ENCODE measurements around the gene PREP. TPM values are rescaled to one million over a fixed set of nuclear protein-coding genes. Genes with fewer than 3 reads are reported as not detected.

PREP gene
- total RNA-seq, 2 donors from 2014 or later, result 26.2 to 27.8 TPM

DNA sequence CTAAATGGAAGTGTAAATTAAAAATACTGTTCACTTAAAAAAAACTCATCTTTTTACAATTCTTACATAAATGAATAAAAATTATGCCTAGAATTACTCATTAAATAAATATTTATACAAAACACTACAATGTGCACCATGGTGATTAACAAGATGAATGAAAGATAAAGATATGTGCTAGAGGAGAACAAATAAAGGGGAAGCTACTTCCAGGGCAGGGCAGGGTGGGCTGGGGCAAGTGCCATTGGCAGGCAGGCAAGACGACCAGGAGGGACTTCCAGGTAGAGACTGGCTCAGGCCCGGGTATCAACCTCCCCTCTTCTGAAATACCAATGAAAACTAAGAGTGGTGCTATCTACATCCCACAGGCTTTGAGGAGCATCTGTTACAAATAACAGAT, 20.4 kb downstream of the PREP start:
- DNase-seq (no peak), ATAC-seq (no peak)
- Mint-ChIP-seq H3K27ac (no peak overlapping the region), H3K27me3 (no peaks in the 10 kb centered on the region), H3K4me1 (peaks cover 40% of the 10 kb centered on the region), H3K36me3 (ENCODE audit: low read depth) (peaks cover 10% of the 10 kb centered on the region), H3K4me3 (no peak overlapping the region)
- H3K9me3 ChIP-seq (ENCODE audit: control insufficient read depth, low read length, poor library complexity, severe bottlenecking), result no peaks in the 10 kb centered on the region

GRCh38 chr6:105380634-105381033, 22.2 kb downstream of the PREP start:
- Mint-ChIP-seq H3K27ac (peak overlapping the region; percentile 60), H3K4me3 (no peak overlapping the region), H3K36me3 (ENCODE audit: low read depth) (peaks cover 6% of the 10 kb centered on the region), H3K27me3 (no peaks in the 10 kb centered on the region), H3K4me1 (peaks cover 31% of the 10 kb centered on the region)
- no peak for ATAC-seq
- DNase-seq, result no peak
- no peaks in the 10 kb centered on the region for H3K9me3 ChIP-seq (ENCODE audit: control insufficient read depth, low read length, poor library complexity, severe bottlenecking)

GRCh38 chr6:105375797-105376196, 27.1 kb downstream of the PREP start:
- ATAC-seq, result no peak
- Mint-ChIP-seq H3K27ac (no peak overlapping the region), H3K4me1 (peaks cover 22% of the 10 kb centered on the region), H3K4me3 (no peak overlapping the region), H3K36me3 (ENCODE audit: low read depth) (peaks cover 16% of the 10 kb centered on the region), H3K27me3 (no peaks in the 10 kb centered on the region)
- DNase-seq, result no peak
- H3K9me3 ChIP-seq (ENCODE audit: control insufficient read depth, low read length, poor library complexity, severe bottlenecking), result no peaks in the 10 kb centered on the region

GRCh38 chr6:105374010-105374420, 28.9 kb downstream of the PREP start:
- no peaks in the 10 kb centered on the region for H3K27me3 Mint-ChIP-seq
- H3K4me3 Mint-ChIP-seq, result no peak overlapping the region
- DNase-seq, result no peak
- peaks cover 13% of the 10 kb centered on the region for H3K36me3 Mint-ChIP-seq (ENCODE audit: low read depth)
- H3K9me3 ChIP-seq (ENCODE audit: control insufficient read depth, low read length, poor library complexity, severe bottlenecking), result no peaks in the 10 kb centered on the region
- ATAC-seq, result no peak
- no peak overlapping the region for H3K27ac Mint-ChIP-seq
- peaks cover 7% of the 10 kb centered on the region for H3K4me1 Mint-ChIP-seq

DNA sequence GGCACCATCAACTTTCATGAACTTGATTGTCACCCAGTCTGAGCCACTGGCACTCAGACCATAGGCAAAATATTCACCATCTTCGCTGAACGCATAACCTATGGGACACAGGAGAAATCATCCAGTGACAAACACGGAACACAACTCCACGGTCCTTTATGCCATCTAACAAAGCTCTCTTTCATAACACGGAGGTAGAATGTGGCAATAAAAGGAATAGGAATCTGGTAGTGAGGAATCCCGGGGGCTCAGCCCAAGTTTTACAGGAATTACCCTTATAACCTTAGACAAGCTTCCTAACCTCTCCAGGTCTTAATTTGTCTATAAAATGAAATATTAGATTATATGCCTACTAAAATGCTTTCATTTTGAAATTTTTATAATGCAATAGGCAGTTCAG, 29.4 kb downstream of the PREP start:
- H3K27ac Mint-ChIP-seq, result peak overlapping the region; percentile 63
- H3K4me1 Mint-ChIP-seq, result peaks cover 7% of the 10 kb centered on the region
- no peaks in the 10 kb centered on the region for H3K9me3 ChIP-seq (ENCODE audit: control insufficient read depth, low read length, poor library complexity, severe bottlenecking)
- ATAC-seq (no peak), DNase-seq (no peak)
- peaks cover 13% of the 10 kb centered on the region for H3K36me3 Mint-ChIP-seq (ENCODE audit: low read depth)
- no peak overlapping the region for H3K4me3 Mint-ChIP-seq
- no peaks in the 10 kb centered on the region for H3K27me3 Mint-ChIP-seq

DNA sequence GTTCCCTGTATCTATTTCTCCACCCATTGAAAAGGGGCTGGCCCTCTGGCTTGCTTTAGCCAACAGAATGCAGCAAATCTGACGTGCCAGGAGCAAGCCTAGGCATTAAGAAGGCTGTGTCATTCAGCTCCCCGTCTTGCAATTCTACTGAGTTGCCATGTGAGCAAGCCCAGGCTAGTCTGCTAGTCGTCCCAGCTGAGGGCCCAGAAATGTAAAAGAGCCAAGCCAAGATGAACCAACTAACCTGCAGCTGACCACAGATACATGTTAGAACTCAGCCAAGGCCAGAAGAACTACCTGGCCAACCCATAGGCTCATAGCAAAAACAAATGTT, 30.1 kb downstream of the PREP start:
- peaks cover 13% of the 10 kb centered on the region for H3K36me3 Mint-ChIP-seq (ENCODE audit: low read depth)
- DNase-seq, result no peak
- no peak overlapping the region for H3K4me3 Mint-ChIP-seq
- ATAC-seq, result no peak
- H3K9me3 ChIP-seq (ENCODE audit: control insufficient read depth, low read length, poor library complexity, severe bottlenecking), result no peaks in the 10 kb centered on the region
- H3K4me1 Mint-ChIP-seq, result peaks cover 6% of the 10 kb centered on the region
- H3K27me3 Mint-ChIP-seq, result no peaks in the 10 kb centered on the region
- peak overlapping the region; percentile 63 for H3K27ac Mint-ChIP-seq

DNA sequence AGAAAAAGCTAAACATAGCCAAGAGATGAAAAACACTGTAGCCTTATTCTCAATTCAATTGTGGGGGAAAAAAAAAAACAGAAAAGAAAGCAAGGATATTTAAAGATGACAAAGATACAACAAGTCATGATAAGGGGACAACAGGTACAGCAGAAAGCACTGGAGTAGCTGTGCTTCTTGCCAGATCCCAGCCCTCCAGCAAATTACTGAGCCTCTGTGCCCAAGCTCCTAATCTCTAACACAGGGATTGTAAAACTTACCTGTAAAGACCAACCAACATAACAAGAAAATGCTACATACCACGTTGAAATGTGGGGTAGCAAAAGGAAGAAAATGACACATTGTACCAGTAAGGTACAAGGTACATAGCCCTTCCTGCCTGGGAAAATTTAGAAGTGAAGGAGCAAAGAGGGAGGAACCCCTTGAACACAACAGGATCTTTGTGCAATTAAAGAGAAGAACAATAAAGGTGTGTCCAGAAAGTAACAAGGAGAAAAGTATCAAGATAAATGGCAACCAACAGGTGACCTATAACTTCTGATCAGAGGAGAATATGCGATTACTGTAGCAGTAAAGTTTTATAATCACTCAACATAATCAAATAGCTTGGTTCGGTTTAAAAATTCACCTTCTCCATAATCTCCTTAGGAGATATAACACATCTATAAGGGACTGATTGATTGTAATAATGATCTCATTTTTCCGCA, 30.6 kb downstream of the PREP start:
- ATAC-seq (no peak), DNase-seq (no peak)
- peak overlapping the region; percentile 63 for H3K27ac Mint-ChIP-seq
- no peaks in the 10 kb centered on the region for H3K9me3 ChIP-seq (ENCODE audit: control insufficient read depth, low read length, poor library complexity, severe bottlenecking)
- H3K4me3 Mint-ChIP-seq, result no peak overlapping the region
- peaks cover 10% of the 10 kb centered on the region for H3K36me3 Mint-ChIP-seq (ENCODE audit: low read depth)
- H3K4me1 Mint-ChIP-seq, result peaks cover 2% of the 10 kb centered on the region
- no peaks in the 10 kb centered on the region for H3K27me3 Mint-ChIP-seq

DNA sequence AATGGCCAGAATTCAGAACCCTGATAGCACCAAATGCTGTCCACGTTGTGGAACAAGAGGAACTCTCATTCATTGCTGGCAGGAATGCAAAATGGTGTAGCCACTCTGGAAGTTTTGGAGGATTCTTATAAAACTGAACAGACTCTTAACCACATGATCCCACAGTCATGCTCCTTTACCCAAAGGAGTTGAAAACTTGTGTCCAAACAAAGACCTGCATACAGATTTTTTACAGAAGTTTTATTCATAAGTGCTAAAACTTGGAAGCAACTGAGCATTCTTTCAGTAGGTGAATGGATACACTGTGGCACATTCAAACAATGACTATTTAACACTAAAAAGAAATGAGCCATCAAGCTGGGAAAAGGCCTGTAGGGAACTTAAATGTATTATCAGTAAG, 32.5 kb downstream of the PREP start:
- no peak overlapping the region for H3K27ac Mint-ChIP-seq
- peaks cover 17% of the 10 kb centered on the region for H3K36me3 Mint-ChIP-seq (ENCODE audit: low read depth)
- H3K4me3 Mint-ChIP-seq, result no peak overlapping the region

DNA sequence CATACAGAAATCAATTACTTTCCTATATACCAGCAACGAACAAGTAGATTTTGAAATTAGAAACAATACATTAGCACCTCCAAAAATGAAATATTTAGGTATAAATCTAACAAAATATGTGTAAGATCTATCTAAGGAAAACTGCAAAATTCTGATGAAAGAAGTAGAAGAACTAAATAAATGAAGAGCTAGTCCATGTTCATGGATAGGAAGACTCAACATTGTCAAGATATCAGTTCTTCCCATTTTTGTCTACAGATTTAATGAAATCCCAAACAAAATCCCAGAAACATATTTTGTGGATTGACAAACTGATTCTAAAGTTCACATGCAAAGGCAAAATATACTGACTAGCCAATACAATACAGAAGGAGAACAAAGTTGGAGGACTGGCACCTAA, 33.7 kb downstream of the PREP start:
- no peaks in the 10 kb centered on the region for H3K9me3 ChIP-seq (ENCODE audit: control insufficient read depth, low read length, poor library complexity, severe bottlenecking)
- ATAC-seq, result no peak
- DNase-seq, result no peak
- Mint-ChIP-seq H3K4me3 (no peak overlapping the region), H3K27me3 (no peaks in the 10 kb centered on the region), H3K27ac (no peak overlapping the region), H3K4me1 (peaks cover 11% of the 10 kb centered on the region), H3K36me3 (ENCODE audit: low read depth) (peaks cover 17% of the 10 kb centered on the region)

More for the DNA sequence above, 32.5 kb downstream of the PREP start:
- ATAC-seq, result no peak
- Mint-ChIP-seq H3K27me3 (no peaks in the 10 kb centered on the region), H3K4me1 (peaks cover 9% of the 10 kb centered on the region)
- H3K9me3 ChIP-seq (ENCODE audit: control insufficient read depth, low read length, poor library complexity, severe bottlenecking), result no peaks in the 10 kb centered on the region
- DNase-seq, result no peak

DNA sequence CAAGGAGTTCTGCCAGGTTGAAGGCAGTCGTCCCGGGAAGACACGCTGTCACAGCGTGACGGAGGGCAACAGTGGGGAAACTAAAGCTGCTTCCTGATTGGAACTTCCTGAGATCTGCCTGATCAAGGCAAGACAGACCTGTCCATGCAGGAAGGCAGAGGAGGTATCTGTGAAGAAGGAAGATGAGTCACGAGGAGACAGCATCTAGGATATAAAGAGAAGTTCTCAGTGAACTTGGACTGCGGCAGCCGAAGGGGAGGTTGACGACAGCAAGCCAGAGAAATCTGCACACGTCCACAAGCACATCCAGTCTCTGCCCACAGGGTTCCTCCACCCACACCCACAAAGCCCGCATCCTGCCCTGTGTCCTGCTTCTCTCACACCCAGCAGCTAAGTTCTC, 38.6 kb downstream of the PREP start:
- H3K9me3 ChIP-seq (ENCODE audit: control insufficient read depth, low read length, poor library complexity, severe bottlenecking), result no peaks in the 10 kb centered on the region
- peaks cover 7% of the 10 kb centered on the region for H3K36me3 Mint-ChIP-seq (ENCODE audit: low read depth)
- DNase-seq, result no peak
- no peaks in the 10 kb centered on the region for H3K27me3 Mint-ChIP-seq
- no peak for ATAC-seq
- peak overlapping the region; percentile 73 for H3K27ac Mint-ChIP-seq
- no peak overlapping the region for H3K4me3 Mint-ChIP-seq
- H3K4me1 Mint-ChIP-seq, result peaks cover 15% of the 10 kb centered on the region

GRCh38 chr6:105363100-105363754, 39.7 kb downstream of the PREP start:
- no peaks in the 10 kb centered on the region for H3K27me3 Mint-ChIP-seq

GRCh38 chr6:105359419-105360370, 43.2 kb downstream of the PREP start:
- Mint-ChIP-seq H3K27ac (no peak overlapping the region), H3K4me3 (no peak overlapping the region), H3K27me3 (no peaks in the 10 kb centered on the region), H3K36me3 (ENCODE audit: low read depth) (peaks cover 6% of the 10 kb centered on the region), H3K4me1 (peaks cover 8% of the 10 kb centered on the region)
- H3K9me3 ChIP-seq (ENCODE audit: control insufficient read depth, low read length, poor library complexity, severe bottlenecking), result peaks cover 4% of the 10 kb centered on the region
- no peak for ATAC-seq
- no peak for DNase-seq

More at GRCh38 chr6:105363100-105363754, 39.7 kb downstream of the PREP start:
- ATAC-seq, result no peak
- Mint-ChIP-seq H3K36me3 (ENCODE audit: low read depth) (peaks cover 7% of the 10 kb centered on the region), H3K27ac (no peak overlapping the region), H3K4me3 (no peak overlapping the region), H3K4me1 (peaks cover 15% of the 10 kb centered on the region)
- no peak for DNase-seq
- no peaks in the 10 kb centered on the region for H3K9me3 ChIP-seq (ENCODE audit: control insufficient read depth, low read length, poor library complexity, severe bottlenecking)

DNA sequence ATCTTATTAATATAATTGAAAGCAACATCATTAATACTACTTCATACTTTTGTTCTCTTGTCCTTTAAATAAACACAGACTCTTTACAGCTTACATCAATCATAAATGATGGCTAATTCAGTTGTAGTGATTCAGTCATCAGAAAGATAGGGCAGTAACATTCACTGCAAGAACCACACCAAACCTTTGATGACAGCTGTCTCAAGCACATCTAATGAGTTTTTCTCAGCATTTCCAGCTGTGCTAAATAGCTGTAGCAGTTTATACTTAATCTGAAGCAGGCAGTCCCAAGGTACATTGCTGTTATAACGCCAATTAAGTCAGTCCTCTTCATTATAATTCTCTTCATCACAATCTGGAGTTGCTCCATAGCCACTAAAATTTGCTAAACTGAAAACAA, 45.7 kb downstream of the PREP start:
- no peak for DNase-seq

More for the DNA sequence above, 45.7 kb downstream of the PREP start:
- Mint-ChIP-seq H3K4me3 (no peak overlapping the region), H3K4me1 (no peaks in the 10 kb centered on the region), H3K27ac (no peak overlapping the region), H3K36me3 (ENCODE audit: low read depth) (peaks cover 9% of the 10 kb centered on the region), H3K27me3 (no peaks in the 10 kb centered on the region)
- ATAC-seq, result no peak
- H3K9me3 ChIP-seq (ENCODE audit: control insufficient read depth, low read length, poor library complexity, severe bottlenecking), result peaks cover 4% of the 10 kb centered on the region
